GM10266 (cell line): ENCODE measurements around the gene PPFIBP1.
"Not testable (repeated sequence)": the region's sequence is repeated elsewhere in the genome, so short reads cannot be mapped to it uniquely, and the experiment has no call there.

Experiments used
- DNase-seq: peaks from one replicate; pipeline ENCODE4 v3.0.0; 2012; ENCODE audit errors: extremely low spot score
- CTCF ChIP-seq: IDR thresholded peaks from 2 replicates; pipeline ENCODE4 v1.5.1; 2012; ENCODE audit warnings: mild to moderate bottlenecking, low read depth; ENCODE audit not compliant: control insufficient read depth, insufficient read depth; ENCODE audit errors: missing control alignments

Gene PPFIBP1

GRCh38 chr12:27576667-27577347 lies 52.8 kb downstream of the PPFIBP1 start:
- no peak for TF ChIP-seq CTCF
- no peak for DNase-seq

GRCh38 chr12:27577688-27578087 lies 53.7 kb downstream of the PPFIBP1 start:
- TF ChIP-seq CTCF = no peak
- no peak for DNase-seq

- no peak for TF ChIP-seq CTCF
- no peak for DNase-seq
These were observed 54.8 kb downstream of the PPFIBP1 start for GRCh38 chr12:27578689-27579372.

- TF ChIP-seq CTCF = no peak
- DNase-seq = no peak
These were observed 56.7 kb downstream of the PPFIBP1 start for GRCh38 chr12:27580561-27581330.

- DNase-seq = not testable (repeated sequence)
These were observed 57.3 kb downstream of the PPFIBP1 start for GRCh38 chr12:27581331-27581671.

GRCh38 chr12:27581833-27582232 lies 57.8 kb downstream of the PPFIBP1 start:
- not testable (repeated sequence) for DNase-seq

GRCh38 chr12:27582445-27582844 lies 58.4 kb downstream of the PPFIBP1 start:
- not testable (repeated sequence) for DNase-seq

GRCh38 chr12:27583057-27583797 lies 59.2 kb downstream of the PPFIBP1 start:
- no peak for DNase-seq
- TF ChIP-seq CTCF = no peak
